GM18909 (cell line): ENCODE measurements around the gene KDSR.

Experiments
- ATAC-seq: cut with Tn5 transposase; IDR thresholded peaks from one replicate; pipeline ENCODE4 v1.9.1; 2021; ENCODE audit warnings: mild to moderate bottlenecking; ENCODE audit not compliant: unreplicated experiment, poor library complexity

KDSR gene

DNA sequence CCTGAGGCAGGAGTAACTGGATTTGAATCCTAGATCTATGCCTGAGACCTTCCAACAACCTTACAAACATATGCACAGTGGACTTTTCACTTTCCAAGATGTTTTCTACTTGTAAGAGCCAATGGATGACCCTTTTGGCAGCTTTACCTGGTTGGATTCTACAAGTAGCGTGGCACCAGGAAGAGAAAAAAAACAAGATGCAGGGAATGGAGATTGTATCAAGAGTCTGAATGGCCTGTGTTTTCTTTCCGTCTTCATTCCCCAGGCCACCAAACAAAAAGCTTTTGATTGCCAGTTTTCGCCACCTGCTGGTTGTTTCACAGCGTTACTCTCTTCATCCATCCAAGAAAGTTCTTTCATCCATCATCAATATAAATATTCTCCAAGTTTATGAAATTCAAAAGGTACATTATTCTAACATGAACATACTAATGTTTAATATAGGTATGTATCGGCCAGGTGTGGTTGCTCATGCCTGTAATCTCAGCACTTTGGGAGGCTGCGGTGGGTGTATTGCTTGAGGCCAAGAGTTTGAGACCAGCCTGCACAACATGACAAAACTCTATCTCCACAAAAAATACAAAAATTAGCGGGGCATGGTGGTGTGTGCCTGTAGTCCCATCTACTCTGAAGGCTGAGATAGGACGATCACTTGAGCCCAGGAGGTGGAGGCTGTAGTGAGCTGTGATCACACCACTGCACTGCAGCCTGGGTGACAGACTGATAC lies 43.9 kb downstream of the KDSR start:
- ATAC-seq, result no peak

DNA sequence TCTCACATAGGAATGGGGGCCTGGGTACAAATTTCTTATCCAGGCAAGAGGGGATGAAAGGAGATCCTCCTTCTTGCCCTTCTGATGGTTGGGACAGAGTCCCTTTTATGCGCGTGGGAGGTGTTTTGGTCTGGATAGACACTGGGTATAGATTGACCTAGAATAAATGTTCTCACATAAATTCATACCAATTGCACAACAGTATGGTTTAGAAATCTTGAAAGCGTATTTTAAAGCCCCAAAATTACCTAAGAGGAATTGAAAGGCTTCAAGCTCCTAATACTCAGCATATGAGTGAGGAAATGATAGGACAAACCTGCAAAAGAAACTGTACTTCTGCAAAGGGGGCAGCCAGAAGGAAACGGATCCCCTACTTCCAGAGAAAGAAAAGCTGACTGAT lies 44.8 kb downstream of the KDSR start:
- ATAC-seq, result no peak

DNA sequence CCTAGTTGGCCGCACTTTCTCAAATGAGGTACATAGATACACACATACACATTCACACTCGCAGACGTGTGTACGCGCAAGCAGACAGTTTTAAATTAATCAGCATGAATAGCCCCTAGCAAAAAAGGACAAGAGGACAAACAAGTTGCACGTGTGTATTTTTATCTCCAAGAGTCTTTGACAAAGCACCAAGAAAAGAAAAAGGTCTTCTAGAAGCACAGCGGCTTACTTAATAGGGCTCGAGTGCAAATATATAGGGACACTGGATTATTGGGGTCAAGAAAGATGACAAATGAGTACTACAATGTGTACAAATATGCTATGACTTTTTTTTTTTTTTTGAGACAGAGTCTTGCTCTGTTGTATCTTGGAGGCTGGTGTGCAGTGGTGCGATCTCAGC lies 45.7 kb downstream of the KDSR start:
- no peak for ATAC-seq

DNA sequence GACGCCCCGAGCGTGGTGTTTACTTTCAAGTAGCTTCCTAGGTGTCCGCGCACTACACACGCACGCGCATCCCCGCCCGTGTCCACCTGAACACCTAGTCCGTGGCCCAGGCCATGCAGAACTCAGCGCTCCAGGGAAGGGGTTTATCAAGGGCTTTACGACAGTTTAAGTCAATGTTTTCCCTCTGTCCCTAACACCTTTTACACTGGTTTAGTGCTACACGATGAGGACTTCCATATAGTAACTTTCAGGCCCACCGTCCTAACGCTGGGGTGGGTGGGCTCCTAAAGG lies 46.1 kb downstream of the KDSR start:
- no peak for ATAC-seq

DNA sequence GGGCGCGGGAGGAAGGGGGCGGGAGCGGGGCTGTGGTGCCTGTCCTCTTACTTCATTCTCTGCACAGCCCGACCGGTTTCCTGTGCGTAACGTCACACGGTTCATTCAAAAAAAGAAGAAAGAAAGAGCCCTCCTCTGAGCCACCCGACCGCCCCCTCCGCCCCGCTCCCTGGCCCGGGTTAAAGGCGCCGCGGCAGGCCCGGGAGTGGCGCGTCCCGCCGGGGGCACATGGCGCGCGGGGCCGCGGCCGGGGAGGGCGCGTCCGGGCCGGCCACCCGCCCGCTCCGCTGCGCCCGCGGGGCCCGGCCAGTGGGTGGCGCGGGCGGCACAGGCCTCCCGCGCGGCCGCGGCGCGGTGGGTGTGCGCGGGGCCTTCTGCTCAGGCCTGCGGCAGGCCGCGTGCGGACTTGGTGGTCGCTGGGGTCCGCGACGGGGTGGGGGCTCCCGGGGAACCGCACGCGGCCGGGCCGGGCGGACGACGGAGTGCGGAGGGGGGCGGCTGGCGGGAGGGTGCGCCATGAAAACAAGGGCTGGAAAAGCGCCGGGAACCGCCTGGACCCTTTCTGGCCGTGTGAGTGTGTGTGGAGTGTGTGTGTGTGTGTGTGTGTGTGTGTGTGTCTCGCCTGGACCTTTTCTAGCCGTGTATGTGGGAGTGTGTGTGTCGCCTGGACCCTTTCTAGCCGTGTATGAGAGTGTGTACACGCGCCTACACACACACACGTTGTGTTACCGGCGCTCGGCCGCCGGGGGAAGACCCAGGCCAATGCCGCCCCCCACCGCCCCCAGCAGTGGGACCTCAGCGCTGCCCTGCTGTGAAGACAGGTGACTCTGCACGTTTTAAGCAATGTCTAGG lies 46.7 kb downstream of the KDSR start:
- ATAC-seq, result peak; percentile 57

DNA sequence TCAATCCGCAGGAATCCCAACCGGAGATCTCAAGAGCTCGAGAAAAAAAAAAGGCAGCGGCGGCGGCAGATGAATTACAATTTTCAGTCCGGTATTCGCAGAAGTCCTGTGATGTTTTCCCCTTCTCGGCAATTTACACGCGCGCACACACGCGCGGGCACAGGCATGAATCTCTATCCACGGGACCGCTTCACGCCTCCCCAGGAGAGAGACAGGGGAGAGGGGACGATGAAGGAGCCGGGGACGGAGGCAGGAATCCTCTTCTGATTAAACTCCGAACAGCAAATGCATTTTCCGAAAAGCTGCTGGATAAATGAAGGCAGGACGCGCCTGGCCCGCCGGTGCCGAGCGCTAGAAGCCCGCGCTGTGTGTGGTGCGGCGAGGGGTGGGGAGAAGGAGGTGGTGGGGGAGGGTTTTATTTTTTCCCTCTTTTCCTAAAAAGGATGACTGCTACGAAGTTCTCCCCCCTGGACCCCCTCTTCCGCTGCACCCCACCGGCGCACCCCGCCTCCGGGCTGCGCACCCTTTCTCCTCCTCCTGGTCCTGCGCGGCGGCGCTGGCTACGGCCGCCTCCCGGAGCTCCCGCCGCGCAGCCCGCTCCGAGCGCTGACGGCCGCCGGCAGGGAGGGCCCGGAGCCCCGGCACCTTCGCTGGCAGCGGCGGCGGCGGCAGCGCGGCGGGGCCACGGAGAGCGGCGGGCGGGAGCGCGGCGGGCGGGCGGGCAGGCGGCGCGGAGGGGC lies 47.5 kb downstream of the KDSR start, which contains the start of gene BCL2:
BCL2 (minus strand) TSS at position 387 of the 740 bp plus-strand sequence.
- ATAC-seq, result peak; percentile 17

DNA sequence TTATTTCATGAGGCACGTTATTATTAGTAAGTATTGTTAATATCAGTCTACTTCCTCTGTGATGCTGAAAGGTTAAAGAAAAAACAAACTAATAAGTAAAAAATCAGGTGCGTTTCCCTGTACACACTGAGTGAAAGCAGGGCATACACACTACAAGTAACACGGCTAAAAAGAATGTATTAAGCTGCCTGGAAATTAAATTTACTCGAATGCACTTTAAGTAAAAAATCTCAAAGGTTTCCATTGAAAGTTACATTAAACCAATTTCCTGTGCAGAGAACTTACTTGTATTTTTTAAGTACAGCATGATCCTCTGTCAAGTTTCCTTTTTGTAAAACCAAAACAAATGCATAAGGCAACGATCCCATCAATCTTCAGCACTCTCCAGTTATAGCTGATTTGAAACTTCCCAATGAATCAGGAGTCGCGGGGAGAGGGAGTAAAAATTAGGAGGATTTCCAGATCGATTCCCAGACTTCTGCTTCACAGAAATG lies 48.1 kb downstream of the KDSR start:
- no peak for ATAC-seq

DNA sequence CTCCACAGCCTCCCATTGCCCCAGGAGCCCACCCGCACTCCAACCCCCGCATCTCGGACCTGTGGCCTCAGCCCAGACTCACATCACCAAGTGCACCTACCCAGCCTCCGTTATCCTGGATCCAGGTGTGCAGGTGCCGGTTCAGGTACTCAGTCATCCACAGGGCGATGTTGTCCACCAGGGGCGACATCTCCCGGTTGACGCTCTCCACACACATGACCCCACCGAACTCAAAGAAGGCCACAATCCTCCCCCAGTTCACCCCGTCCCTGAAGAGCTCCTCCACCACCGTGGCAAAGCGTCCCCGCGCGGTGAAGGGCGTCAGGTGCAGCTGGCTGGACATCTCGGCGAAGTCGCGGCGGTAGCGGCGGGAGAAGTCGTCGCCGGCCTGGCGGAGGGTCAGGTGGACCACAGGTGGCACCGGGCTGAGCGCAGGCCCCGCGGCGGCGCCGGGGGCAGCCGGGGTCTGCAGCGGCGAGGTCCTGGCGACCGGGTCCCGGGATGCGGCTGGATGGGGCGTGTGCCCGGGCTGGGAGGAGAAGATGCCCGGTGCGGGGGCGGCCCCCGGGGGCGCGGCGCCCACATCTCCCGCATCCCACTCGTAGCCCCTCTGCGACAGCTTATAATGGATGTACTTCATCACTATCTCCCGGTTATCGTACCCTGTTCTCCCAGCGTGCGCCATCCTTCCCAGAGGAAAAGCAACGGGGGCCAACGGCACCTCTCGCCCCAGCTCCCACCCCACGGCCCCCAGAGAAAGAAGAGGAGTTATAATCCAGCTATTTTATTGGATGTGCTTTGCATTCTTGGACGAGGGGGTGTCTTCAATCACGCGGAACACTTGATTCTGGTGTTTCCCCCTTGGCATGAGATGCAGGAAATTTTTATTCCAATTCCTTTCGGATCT lies 48.8 kb downstream of the KDSR start:
- ATAC-seq, result peak; percentile 51

DNA sequence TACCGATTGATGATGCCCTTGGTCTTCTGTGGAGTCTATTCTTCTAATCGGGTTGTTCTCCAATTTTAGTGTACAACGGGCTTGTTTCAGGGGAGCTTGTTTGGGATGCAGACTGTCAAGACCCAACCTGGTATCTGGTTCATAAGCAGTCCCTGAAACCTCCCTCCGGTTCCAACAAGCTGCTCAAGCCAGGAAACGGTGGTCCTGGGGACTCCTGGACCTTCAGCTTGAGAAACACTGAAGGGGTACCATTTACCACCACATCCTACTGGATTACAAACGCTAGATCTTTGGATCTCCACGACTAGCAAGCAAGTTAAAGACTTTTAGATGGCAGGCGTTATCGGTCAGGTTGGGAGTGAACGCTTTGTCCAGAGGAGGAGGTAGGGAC lies 49.5 kb downstream of the KDSR start:
- ATAC-seq, result no peak

DNA sequence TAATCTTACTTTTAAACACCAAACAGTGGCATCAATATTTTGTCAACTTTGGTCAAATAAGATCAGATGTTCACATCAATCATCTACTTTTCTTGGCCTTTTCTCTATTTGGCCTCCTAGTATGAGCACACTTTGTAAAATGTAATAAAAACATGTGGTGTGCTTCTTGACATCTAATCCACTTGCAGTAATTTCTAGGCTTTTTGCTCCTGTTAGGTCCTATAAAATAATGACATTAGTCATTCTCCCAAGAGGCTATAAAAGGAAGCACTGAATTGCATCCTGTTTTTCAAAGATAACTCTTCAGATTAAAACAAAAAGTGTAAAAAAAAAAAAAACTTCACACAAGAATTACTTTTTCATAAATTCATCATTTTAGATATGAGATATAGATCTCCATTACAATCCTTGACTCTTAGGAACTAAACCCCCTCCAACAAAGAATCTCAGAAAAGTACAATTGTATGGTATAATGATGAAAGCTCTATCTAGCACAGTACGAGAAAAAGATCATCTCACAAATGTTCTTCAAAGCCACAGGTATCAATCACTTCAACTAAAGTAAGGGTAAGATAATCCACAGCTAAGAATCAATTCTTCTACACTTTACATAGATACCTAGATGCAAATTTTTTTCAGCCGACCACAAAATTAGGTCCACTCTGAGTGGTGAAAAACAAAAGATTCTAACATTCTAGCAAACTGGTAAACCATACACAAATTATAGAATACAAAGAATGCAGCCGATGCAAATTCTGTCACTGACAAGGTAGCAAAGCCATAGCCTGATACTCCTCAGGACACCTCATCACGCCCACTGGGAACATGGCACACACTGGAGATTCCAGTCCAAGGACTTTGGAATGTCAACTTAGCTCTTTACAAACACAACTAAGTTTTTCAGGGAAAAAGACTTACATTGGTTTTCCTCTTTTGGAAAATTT lies 50.1 kb downstream of the KDSR start:
- no peak for ATAC-seq

DNA sequence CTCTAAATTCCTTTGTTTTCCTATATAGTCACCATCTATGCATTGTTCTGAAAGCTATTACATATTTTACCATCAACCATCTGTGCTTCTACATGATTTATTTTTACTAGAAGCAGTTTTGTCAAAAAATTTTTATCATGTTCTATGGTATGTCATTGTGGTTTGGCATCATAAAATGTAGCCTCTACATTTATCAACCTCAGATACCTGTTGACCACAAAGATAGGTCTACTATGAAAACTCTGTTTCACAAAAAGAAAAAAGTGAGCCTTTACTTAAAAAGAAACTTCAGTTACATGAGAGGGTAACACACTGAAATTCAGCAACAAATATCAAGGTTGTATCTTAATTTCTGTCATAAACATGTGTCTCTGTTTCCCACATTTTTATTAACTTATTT lies 51.1 kb downstream of the KDSR start:
- no peak for ATAC-seq

DNA sequence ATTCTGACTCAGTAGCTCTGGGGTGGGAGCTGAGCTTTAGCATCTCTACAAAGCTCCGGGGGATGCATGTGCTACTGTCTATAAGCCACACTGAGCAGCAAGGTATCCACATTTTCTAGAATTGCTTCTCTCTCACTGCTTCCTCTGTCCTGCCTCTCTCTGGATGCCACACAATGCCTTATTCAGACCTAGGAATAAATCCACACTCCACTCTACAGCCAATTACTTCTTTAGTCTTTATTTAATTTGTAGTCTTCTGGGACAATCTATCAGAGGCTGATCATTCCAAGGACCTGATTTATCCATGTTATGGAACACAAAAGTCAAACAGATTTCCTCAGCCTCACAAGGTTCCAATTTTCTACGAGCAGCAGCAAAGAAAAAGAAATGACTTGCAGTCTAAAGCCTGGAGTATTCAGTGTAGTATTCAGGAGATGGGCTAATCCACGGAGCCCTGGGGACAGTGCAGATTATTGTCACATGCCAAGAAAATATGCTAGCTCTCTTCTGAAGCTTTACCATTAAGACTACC lies 51.8 kb downstream of the KDSR start:
- no peak for ATAC-seq

DNA sequence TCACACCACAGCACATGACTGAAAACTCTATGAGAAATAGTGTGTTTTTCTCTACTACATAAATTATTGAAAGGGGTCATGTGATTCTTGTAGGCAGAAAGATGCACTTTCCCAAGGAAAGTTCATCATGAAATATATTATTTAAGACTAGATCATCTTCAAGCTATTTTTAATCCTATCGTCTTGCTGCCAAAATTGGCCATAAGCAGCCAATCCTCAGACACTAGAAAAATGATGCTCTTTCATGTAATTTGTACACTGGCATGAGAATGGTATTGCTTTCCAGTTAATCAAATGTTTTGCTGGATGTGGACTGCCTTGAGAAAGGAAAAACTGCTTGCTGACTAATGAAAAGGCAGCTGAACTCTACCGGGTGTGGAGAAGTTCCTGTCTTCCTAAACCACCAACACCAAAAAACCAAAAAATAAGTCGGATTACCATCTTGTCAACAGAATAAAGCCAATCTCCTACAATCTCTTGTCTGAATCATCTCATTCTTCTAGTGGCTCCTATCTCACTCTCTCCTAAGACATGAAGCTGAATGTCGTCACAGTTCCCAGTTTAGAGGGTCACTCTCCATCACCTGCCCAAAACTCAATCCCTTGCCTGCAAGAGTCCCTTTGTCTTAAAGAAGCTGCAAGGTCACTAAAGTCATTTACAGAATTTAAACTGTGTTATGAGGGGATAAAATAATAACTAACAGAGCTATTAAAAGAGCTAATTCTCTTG lies 52.8 kb downstream of the KDSR start:
- ATAC-seq, result no peak

DNA sequence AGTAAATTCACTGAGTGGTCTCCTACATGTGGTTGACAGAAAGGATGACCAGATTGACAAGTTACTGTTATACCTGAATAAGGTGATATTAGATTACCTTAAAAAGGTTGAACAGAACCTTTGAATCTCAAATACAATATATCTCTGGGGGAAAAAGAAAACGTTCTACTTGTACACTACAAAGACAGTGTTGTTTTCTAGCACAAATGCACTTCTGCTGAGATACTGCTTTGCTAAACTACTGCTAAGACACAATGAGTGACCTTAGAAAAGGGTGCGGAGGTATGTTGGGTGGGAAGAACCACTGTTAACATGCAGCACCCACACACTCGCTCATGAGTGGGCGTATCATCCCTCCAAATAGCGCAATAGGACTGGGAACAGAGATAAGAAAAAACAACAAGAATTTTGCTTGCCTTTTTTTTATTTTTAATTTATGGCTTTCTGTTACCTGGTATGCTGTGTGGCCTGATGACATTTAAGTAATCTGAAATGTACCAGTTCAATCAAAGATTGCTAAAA lies 53.5 kb downstream of the KDSR start:
- ATAC-seq, result no peak

DNA sequence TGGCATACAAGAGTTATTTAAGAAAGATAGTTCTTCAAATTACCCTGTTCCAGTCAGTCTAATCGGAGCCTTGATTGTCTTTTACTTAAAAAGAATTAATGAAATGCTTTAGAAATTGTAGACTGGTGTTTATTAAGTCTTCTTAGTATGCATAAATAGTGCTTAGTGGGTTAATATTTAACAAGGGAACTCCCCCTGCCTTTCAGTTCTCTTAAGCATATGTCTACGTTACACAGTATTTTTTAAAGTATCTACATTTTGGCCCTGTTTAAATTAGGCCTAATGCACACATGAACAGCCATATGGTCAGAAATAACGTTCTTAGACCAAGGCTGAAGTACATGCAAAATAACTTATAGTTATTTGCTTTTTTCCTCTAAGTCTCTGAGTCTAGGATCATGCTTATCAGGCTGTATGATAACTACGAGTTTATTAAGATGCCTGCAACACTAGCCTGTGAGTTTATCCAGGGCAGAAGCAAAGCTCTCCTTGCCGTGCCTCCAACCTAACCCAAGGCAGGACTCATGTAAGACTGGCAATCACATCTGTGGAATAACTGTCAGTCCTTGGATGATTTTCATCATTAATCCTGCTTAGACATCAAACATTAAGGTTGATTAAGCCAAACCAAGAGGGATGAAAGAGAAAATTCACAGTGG lies 54.1 kb downstream of the KDSR start:
- peak; percentile 40 for ATAC-seq

DNA sequence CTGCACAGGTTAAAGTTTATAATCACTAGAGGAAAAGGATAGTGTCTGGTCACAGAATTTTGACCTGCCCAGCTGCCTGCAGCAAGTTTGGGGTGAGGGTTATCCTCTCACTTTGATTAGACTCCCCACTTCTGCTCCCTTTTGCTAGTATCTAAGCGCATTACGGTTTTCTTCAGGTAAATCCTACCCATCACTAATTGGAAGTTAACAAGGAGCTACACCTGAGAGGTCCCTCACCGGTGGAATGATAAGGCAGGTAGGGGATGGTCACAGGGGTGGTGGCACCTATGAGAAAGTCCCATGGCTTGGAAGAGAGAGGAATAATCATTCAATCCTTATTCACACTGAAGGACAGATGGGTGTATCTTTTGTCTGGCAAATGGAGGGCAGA lies 55.0 kb downstream of the KDSR start:
- ATAC-seq, result no peak
